Measurements from ENCODE around the gene SMARCAL1. TPM values are rescaled to one million over a fixed set of nuclear protein-coding genes. Genes with fewer than 3 reads are reported as not detected.

SMARCAL1 gene
- total and polyA plus RNA-seq, 2 of the 13 experiments (the other 11 are each of a cell fraction or from before 2014, with no cell fraction given) = 12.7 to 21.3 TPM

- TF ChIP-seq RXRB (CRISPR knock-in tag; IDR thresholded peaks at IDR 0.05; ENCODE audit: borderline replicate concordance) (0 out of 2 replicates have a peak, but pooled peaks have one; percentile 9), RNF2 (conservative IDR thresholded peaks at IDR 0.05; ENCODE audit: low read depth) (no peak), MBD4 (IDR thresholded peaks at IDR 0.05; ENCODE audit: borderline replicate concordance, low read length) (0 out of 2 replicates have a peak, but pooled peaks have one; percentile 8), CREB3 (CRISPR knock-in tag; IDR thresholded peaks at IDR 0.05) (0 out of 2 replicates have a peak, but pooled peaks have one; percentile 36), JARID2 (CRISPR knock-in tag; IDR thresholded peaks at IDR 0.05; ENCODE audit: insufficient replicate concordance) (no peak), ZNF432 (CRISPR knock-in tag; IDR thresholded peaks at IDR 0.05; ENCODE audit: borderline replicate concordance) (no peak), YEATS2 (CRISPR knock-in tag; IDR thresholded peaks at IDR 0.05; ENCODE audit: borderline replicate concordance) (peak; percentile 35; the same call in 1 of the 2 replicates), SALL2 (CRISPR knock-in tag; IDR thresholded peaks at IDR 0.05) (peak; percentile 22; the same call in 1 of the 2 replicates), CCDC6 (CRISPR knock-in tag; IDR thresholded peaks at IDR 0.05) (no peak), ZBTB7B (CRISPR knock-in tag; IDR thresholded peaks at IDR 0.05) (peak; percentile 28; the same call in 1 of the 2 replicates)
Measured at GRCh38 chr2:216499641-216500218, 87.4 kb downstream of the SMARCAL1 start (continued).

GRCh38 chr2:216500572-216500971 is 88.3 kb downstream of the SMARCAL1 start:
- no peak for ATAC-seq
- WGBS (ENCODE audit: low lambda C conversion rate) = 93% methylated on average over 2 of the region's 2 CpGs
- H3K27me3 ChIP-seq (ENCODE audit: control insufficient read depth in 1 of 2, insufficient read depth in 2 of 2, low read length in 2 of 2) = peaks cover 0 to 5% of the 10 kb centered on the region in 2 experiments; a peak in 1 of 5 replicates
- H3K9ac ChIP-seq (ENCODE audit: insufficient read depth, low read depth, low read length) = peak overlapping the region; percentile 100
- peak overlapping the region; percentile 94 for H3K4me2 ChIP-seq (ENCODE audit: low read depth, low read length)
- H4K20me1 ChIP-seq (ENCODE audit: insufficient read depth, low read length) = peaks cover 63% of the 10 kb centered on the region
- H3K4me1 ChIP-seq (ENCODE audit: insufficient read depth, low read length) = peaks cover 58% of the 10 kb centered on the region
- H3K36me3 ChIP-seq (replicated peaks in 1 of 2; ENCODE audit: control insufficient read depth in 1 of 2, insufficient read depth in 2 of 2, low read length in 2 of 2) = peaks cover 8 to 63% of the 10 kb centered on the region in 2 experiments
- DNase-seq (ENCODE audit: low spot score) = no peak
- peaks cover 47% of the 10 kb centered on the region for H3K79me2 ChIP-seq (ENCODE audit: insufficient read depth, low read length)
- FAIRE-seq = no peak
- intact Hi-C loops (cut with micrococcal nuclease; ENCODE audit: unreplicated experiment) (loop anchor here (5.0 kb wide), 1 partner anchor 388 kb away; no protein-coding TSS in a partner anchor), in situ Hi-C loops (cut with HindIII; ENCODE audit: extremely low pct_ligation_motif_present, low pct_unique_long_range_greater_than_20kb) (loop anchor here (25.0 kb wide), 2 partner anchors 837 to 1012 kb away; no protein-coding TSS in a partner anchor)
- TF ChIP-seq HNRNPK (IDR thresholded peaks at IDR 0.05; ENCODE audit: low read depth, low read length, poor library complexity, severe bottlenecking) = no peak
- no peak for TF ChIP-seq BRF2 (CRISPR knock-in tag; IDR thresholded peaks at IDR 0.05)
- 0 out of 2 replicates have a peak, but pooled peaks have one; percentile 54 for TF ChIP-seq RBFOX2 (IDR thresholded peaks at IDR 0.05; ENCODE audit: low read depth, low read length)
- TF ChIP-seq AGO2 (optimal IDR thresholded peaks at IDR 0.05; ENCODE audit: low read depth, low read length) = peak; percentile 28
- H2AFZ ChIP-seq (ENCODE audit: low read length) = no peak overlapping the region
- H3K9me3 ChIP-seq (ENCODE audit: low read length) = no peaks in the 10 kb centered on the region
- peak overlapping the region; percentile 86 to 95 (median 92) for H3K4me3 ChIP-seq (replicated peaks in 1 of 3; ENCODE audit: insufficient read depth in 1 of 3, low read depth in 2 of 3, low read length in 3 of 3)
- ChIA-PET CTCF (ENCODE audit: low intra/inter-chr PET ratio, low total read pairs) (no interaction called here), POLR2A (no interaction called here)
- peak overlapping the region; percentile 89 for H3K27ac ChIP-seq (ENCODE audit: extremely low read length, insufficient read depth, low read length)
- BruUV-seq (replicated peaks) = no TSS peak
